GM12874 (cell line): Measurements from ENCODE around the gene SRSF12.

ENCODE experiments used
- TF ChIP-seq, protein P1 (sequence below): IDR thresholded peaks from 2 replicates; pipeline ENCODE4 v1.5.1; 2011; ENCODE audit warnings: low read depth, mild to moderate bottlenecking, control low read depth, low read length, moderate library complexity; ENCODE audit not compliant: insufficient read depth

SRSF12 gene

GRCh38 chr6:89138173-89138572 lies 20.3 kb upstream of the SRSF12 start:
- TF ChIP-seq, protein P1, sequence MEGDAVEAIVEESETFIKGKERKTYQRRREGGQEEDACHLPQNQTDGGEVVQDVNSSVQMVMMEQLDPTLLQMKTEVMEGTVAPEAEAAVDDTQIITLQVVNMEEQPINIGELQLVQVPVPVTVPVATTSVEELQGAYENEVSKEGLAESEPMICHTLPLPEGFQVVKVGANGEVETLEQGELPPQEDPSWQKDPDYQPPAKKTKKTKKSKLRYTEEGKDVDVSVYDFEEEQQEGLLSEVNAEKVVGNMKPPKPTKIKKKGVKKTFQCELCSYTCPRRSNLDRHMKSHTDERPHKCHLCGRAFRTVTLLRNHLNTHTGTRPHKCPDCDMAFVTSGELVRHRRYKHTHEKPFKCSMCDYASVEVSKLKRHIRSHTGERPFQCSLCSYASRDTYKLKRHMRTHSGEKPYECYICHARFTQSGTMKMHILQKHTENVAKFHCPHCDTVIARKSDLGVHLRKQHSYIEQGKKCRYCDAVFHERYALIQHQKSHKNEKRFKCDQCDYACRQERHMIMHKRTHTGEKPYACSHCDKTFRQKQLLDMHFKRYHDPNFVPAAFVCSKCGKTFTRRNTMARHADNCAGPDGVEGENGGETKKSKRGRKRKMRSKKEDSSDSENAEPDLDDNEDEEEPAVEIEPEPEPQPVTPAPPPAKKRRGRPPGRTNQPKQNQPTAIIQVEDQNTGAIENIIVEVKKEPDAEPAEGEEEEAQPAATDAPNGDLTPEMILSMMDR, result no peak

- TF ChIP-seq, protein P1, result no peak
Measured at GRCh38 chr6:89134723-89135122, 16.9 kb upstream of the SRSF12 start.

- TF ChIP-seq, protein P1, result no peak
Measured at GRCh38 chr6:89133981-89134380, 16.1 kb upstream of the SRSF12 start.

GRCh38 chr6:89132057-89132456 lies 14.2 kb upstream of the SRSF12 start:
- TF ChIP-seq, protein P1, result no peak

- TF ChIP-seq, protein P1, result no peak
Measured at GRCh38 chr6:89131599-89131998, 13.7 kb upstream of the SRSF12 start.

DNA sequence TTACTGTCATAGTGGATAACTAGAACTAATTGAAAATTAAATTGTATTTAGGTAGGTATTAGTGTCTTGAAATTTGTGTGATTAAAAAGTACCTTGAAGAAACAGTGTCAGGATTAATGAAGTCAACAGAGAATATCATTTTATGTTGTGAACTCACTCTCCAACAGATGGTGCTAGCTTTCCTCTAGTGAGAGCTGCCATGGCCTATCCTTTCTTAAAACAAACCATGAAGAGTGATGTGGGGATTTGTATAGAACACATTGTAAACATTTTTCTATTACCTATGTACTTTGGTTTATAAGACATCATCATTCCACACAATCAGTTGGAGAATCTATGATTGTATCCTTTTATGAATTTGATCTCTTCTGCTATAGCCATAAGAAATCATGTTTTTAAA lies 4.8 kb upstream of the SRSF12 start:
- TF ChIP-seq, protein P1, result peak; percentile 41; the same call in 1 of the 2 replicates

DNA sequence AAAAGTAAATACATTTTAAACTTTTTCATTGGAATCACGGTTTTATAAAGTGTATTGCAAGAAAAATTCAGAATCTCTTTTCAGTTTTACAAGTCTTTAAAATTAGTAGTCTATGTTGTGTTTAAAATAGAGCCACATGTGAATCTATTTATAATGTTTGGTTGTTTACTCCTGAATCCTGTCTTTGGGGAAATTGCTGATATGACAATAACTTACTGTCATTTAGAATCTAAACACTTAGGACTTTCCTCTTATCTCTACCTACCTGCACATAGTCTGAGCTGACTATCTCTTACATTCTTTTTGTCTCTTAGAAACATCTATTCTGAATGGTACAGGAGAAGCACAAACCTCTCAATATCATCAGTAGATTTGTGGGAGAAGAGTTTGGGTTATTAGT lies 4.1 kb upstream of the SRSF12 start:
- TF ChIP-seq, protein P1, result no peak

DNA sequence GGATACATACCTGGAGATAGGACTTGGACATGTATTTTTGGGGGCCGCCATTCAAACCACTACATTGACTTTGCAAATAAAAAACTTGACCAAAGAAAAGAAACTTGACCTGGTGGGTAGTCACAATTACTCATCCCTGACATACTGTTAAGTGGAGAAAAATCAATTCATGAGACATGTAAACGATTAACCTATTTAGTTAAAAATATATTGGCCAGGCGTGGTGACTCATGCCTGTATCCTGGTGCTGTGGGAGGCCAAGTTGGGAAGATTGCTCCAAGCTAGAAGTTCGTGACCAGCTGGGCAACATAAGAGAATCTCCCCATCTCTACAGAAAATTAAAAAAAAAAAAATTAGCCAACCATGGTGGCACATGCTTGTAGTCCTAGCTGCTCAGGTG lies 2.5 kb upstream of the SRSF12 start:
- TF ChIP-seq, protein P1, result no peak
